GM23338 (cell line): ENCODE data around the gene FAM78B. TPM values are rescaled to one million over a fixed set of nuclear protein-coding genes. Genes with fewer than 3 reads are reported as not detected.

Experiments used
- ATAC-seq: fragments of 200-7000 bp; cut with Tn5 transposase; 3 replicates; pipeline ENCODE4 v1.9.1; 2020
- DNase-seq: peaks from one replicate; pipeline ENCODE4 v3.0.0-alpha.2; 2015; ENCODE audit warnings: low spot score
- H2AFZ ChIP-seq: fragments of 200-600 bp; sonication (generic); 2 replicates; pipeline ENCODE4 v1.8.0; 2016; ENCODE audit warnings: antibody characterized with exemption, mild to moderate bottlenecking, moderate library complexity
- H3F3A ChIP-seq: fragments of 200-600 bp; sonication (generic); replicated peaks from 2 replicates; pipeline ENCODE4 v1.8.0; 2017; ENCODE audit warnings: antibody characterized with exemption, mixed run types, low read depth
- H3K27ac ChIP-seq: fragments of 200-600 bp; sonication (generic); 2 replicates; pipeline ENCODE4 v1.6.1; 2016; ENCODE audit warnings: low read depth
- H3K27me3 ChIP-seq: fragments of 200-600 bp; sonication (generic); 2 replicates; pipeline ENCODE4 v1.8.0; 2016; ENCODE audit warnings: mild to moderate bottlenecking, mixed run types, moderate library complexity; ENCODE audit not compliant: insufficient read depth
- H3K36me3 ChIP-seq: fragments of 200-600 bp; sonication (generic); 2 replicates; pipeline ENCODE4 v1.8.0; 2016; ENCODE audit warnings: mild to moderate bottlenecking; ENCODE audit not compliant: insufficient read depth
- H3K4me1 ChIP-seq: fragments of 200-600 bp; sonication (generic); 2 replicates; pipeline ENCODE4 v1.8.0; 2016; ENCODE audit warnings: mild to moderate bottlenecking, moderate library complexity; ENCODE audit not compliant: insufficient read depth
- H3K4me2 ChIP-seq: fragments of 200-600 bp; sonication (generic); 2 replicates; pipeline ENCODE4 v1.7.1; 2017; ENCODE audit warnings: mixed run types
- H3K4me3 ChIP-seq: fragments of 200-600 bp; sonication (generic); 2 replicates; pipeline ENCODE4 v1.6.1; 2016; ENCODE audit warnings: mixed run types
- H3K79me2 ChIP-seq: fragments of 200-600 bp; sonication (generic); replicated peaks from 2 replicates; pipeline ENCODE4 v1.8.0; 2017; ENCODE audit warnings: mild to moderate bottlenecking; ENCODE audit not compliant: insufficient read depth
- H3K9me2 ChIP-seq: fragments of 200-600 bp; sonication (generic); 2 replicates; pipeline ENCODE4 v1.8.0; 2017; ENCODE audit not compliant: insufficient read depth
- H4K20me1 ChIP-seq: fragments of 200-600 bp; sonication (generic); replicated peaks from 2 replicates; pipeline ENCODE4 v1.8.0; 2017; ENCODE audit warnings: mild to moderate bottlenecking; ENCODE audit not compliant: insufficient read depth
- H3K27ac Mint-ChIP-seq: 2 replicates; pipeline ENCODE4 v1.8.0; 2020; ENCODE audit warnings: inconsistent platforms, mild to moderate bottlenecking, moderate library complexity, mixed read lengths
- H3K27me3 Mint-ChIP-seq: 3 replicates; pipeline ENCODE4 v1.8.0; 2022; ENCODE audit warnings: low read depth, mild to moderate bottlenecking, moderate library complexity, mixed read lengths, inconsistent platforms; ENCODE audit not compliant: insufficient read depth, poor library complexity
- H3K36me3 Mint-ChIP-seq: 3 replicates; pipeline ENCODE4 v1.8.0; 2021; ENCODE audit warnings: low read depth, mild to moderate bottlenecking, inconsistent platforms, moderate library complexity, mixed read lengths
- H3K4me1 Mint-ChIP-seq: 3 replicates; pipeline ENCODE4 v1.8.0; 2020; ENCODE audit warnings: mild to moderate bottlenecking, inconsistent platforms, mixed read lengths
- H3K4me3 Mint-ChIP-seq: 3 replicates; pipeline ENCODE4 v1.8.0; 2021; ENCODE audit warnings: moderate library complexity, mild to moderate bottlenecking, inconsistent platforms, mixed read lengths
- H3K9me3 Mint-ChIP-seq: 3 replicates; pipeline ENCODE4 v1.8.0; 2020; ENCODE audit warnings: moderate library complexity, mild to moderate bottlenecking, inconsistent platforms, mixed read lengths
- EZH2 ChIP-seq: fragments of 200-600 bp; sonication (generic); IDR thresholded peaks from one replicate; pipeline ENCODE4 v1.8.0; 2017; ENCODE audit warnings: antibody characterized with exemption, mild to moderate bottlenecking, low read depth; ENCODE audit not compliant: unreplicated experiment
- JUNB ChIP-seq: IDR thresholded peaks from one replicate; pipeline ENCODE4 v1.6.1; 2016; ENCODE audit warnings: antibody characterized with exemption; ENCODE audit not compliant: unreplicated experiment
- NANOG ChIP-seq: IDR thresholded peaks from 2 replicates; pipeline ENCODE4 v1.6.1; 2016; ENCODE audit warnings: antibody characterized with exemption, borderline replicate concordance
- ZNF114 ChIP-seq: fragments of 250-450 bp; sonication (Bioruptor Pico); IDR thresholded peaks from 2 replicates; pipeline ENCODE4 v1.5.0; 2020; ENCODE audit warnings: mild to moderate bottlenecking, moderate library complexity
- polyA plus RNA-seq: library from polyadenylated mRNA; unstranded; fragments of >200 nt; fragmentation: Nextera tagmentation; extraction: Ambion mirVana; gene quantifications from 2 replicates; pipeline ENCODE4 v1.2.1, GENCODE V29; 2016
- total RNA-seq: library from RNA; depleted of rRNA; stranded (reverse); fragments of >200 nt; shearing (Covaris generic); gene quantifications from 2 replicates; pipeline ENCODE4 v1.2.3, GENCODE V29; 2014
- TF ChIP-seq, protein P1 (sequence below): IDR thresholded peaks from one replicate; pipeline ENCODE4 v1.6.1; 2018; ENCODE audit warnings: antibody characterized with exemption; ENCODE audit not compliant: unreplicated experiment
- TF ChIP-seq, protein P2 (sequence below): IDR thresholded peaks from 2 replicates; pipeline ENCODE4 v1.6.1; 2016; ENCODE audit warnings: antibody characterized with exemption

Gene FAM78B
- total and polyA plus RNA-seq, 2 experiments from 2014 or later: 1.6 to 4.6 TPM

DNA sequence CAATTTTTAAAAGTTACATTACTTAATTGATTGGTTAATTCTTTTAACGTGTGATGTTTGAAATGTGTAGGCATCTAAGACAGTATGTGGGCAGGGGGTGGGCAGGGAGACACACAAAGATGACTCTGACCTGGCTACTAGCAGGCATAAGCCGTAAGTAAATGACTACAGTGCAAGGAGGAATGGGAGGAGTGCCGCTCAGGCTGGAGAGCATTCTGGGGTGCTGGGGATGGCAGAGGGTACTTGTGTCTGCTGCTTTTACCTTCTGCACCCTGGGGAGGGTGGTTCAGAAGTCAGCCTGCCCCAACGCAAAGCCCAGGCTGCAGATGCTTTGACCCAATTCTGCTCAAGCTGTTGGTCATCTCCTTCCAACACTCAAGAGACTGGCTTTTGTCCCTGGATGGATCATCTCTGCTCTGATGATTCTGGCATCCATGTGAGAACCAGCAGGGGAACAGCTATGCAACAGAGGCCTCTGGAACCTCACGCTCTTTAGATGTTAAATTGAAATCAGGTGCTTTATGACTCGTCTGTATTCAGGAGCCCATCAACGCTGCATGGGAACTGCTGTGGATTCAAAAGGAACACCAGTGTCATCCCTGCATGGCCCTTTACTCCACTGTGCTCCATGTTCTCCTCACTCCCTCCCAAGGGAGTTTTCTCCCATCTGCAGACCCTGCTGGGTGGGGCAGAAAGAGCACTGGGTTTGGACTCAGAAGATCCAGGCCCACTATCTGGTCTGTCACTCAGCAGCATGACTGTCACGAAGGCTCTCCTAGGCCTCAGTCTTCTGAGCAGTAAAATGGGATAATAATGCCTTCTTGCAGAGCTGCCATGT, 78.8 kb downstream of the FAM78B start:
- no peaks in the 10 kb centered on the region for H3K79me2 ChIP-seq
- H3K27me3 ChIP-seq: no peaks in the 10 kb centered on the region
- H4K20me1 ChIP-seq: no peaks in the 10 kb centered on the region
- no peak overlapping the region for H3K4me3 Mint-ChIP-seq
- H3K4me3 ChIP-seq: no peak overlapping the region
- H3K4me2 ChIP-seq: no peak overlapping the region
- H3K4me1 Mint-ChIP-seq: peaks cover 19% of the 10 kb centered on the region
- no peak for DNase-seq
- peaks cover 3% of the 10 kb centered on the region; the same call in 1 of the 2 replicates for H3K9me2 ChIP-seq
- H3K27ac ChIP-seq: no peak overlapping the region
- no peak for ATAC-seq
- H2AFZ ChIP-seq: no peak overlapping the region
- no peaks in the 10 kb centered on the region for H3F3A ChIP-seq
- H3K4me1 ChIP-seq: no peaks in the 10 kb centered on the region; the same call in 1 of the 2 replicates
- no peaks in the 10 kb centered on the region for H3K36me3 ChIP-seq
- H3K27me3 Mint-ChIP-seq: peaks cover 11% of the 10 kb centered on the region
- no peaks in the 10 kb centered on the region for H3K36me3 Mint-ChIP-seq
- TF ChIP-seq, protein P1, sequence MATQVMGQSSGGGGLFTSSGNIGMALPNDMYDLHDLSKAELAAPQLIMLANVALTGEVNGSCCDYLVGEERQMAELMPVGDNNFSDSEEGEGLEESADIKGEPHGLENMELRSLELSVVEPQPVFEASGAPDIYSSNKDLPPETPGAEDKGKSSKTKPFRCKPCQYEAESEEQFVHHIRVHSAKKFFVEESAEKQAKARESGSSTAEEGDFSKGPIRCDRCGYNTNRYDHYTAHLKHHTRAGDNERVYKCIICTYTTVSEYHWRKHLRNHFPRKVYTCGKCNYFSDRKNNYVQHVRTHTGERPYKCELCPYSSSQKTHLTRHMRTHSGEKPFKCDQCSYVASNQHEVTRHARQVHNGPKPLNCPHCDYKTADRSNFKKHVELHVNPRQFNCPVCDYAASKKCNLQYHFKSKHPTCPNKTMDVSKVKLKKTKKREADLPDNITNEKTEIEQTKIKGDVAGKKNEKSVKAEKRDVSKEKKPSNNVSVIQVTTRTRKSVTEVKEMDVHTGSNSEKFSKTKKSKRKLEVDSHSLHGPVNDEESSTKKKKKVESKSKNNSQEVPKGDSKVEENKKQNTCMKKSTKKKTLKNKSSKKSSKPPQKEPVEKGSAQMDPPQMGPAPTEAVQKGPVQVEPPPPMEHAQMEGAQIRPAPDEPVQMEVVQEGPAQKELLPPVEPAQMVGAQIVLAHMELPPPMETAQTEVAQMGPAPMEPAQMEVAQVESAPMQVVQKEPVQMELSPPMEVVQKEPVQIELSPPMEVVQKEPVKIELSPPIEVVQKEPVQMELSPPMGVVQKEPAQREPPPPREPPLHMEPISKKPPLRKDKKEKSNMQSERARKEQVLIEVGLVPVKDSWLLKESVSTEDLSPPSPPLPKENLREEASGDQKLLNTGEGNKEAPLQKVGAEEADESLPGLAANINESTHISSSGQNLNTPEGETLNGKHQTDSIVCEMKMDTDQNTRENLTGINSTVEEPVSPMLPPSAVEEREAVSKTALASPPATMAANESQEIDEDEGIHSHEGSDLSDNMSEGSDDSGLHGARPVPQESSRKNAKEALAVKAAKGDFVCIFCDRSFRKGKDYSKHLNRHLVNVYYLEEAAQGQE: no peak
- TF ChIP-seq, protein P2, sequence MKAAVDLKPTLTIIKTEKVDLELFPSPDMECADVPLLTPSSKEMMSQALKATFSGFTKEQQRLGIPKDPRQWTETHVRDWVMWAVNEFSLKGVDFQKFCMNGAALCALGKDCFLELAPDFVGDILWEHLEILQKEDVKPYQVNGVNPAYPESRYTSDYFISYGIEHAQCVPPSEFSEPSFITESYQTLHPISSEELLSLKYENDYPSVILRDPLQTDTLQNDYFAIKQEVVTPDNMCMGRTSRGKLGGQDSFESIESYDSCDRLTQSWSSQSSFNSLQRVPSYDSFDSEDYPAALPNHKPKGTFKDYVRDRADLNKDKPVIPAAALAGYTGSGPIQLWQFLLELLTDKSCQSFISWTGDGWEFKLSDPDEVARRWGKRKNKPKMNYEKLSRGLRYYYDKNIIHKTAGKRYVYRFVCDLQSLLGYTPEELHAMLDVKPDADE: no peak
- TF ChIP-seq JUNB (no peak), ZNF114 (no peak)
- H3K27ac Mint-ChIP-seq: no peak overlapping the region
- no peaks in the 10 kb centered on the region for H3K9me3 Mint-ChIP-seq

DNA sequence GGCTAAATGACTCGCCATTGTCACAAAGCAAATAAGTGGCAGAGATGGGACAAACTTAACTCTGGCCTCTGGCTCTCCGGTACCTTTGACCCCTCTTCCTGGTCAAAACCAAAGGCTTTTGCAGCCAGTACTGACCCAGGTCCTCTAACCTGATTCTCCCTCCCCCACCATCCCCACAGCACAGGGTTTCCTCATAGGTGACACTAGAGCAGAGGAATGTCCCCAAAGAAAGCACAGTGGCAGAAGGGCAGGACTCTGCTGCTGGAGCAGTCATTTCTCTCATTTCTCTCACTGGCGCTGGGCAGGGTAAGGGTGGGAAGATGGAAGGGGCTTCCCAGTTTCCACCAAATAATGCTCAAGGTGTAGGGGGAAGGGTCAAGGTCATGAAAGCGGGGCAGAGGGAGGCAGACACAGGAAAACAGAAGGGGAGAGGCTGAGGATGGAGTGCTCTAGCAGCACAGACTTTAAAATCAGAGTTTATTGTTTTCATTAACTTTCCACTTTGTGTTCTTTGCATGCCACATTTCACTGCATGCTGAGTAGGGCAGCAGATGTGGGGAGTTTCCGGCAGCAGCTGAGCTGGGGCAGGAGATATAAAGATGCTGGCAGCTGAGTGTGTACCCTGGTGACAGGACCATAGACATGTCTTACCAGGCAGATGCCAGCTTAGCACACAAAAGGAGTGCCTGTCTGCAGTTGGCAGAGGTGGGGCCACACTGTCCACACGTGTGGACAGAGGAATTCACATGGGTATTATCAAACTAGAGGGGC, 80.5 kb downstream of the FAM78B start:
- DNase-seq (no peak), ATAC-seq (no peak)
- Histone ChIP-seq H3K27ac (no peak overlapping the region), H3K27me3 (no peaks in the 10 kb centered on the region), H3K4me1 (no peaks in the 10 kb centered on the region; the same call in 1 of the 2 replicates), H3K79me2 (no peaks in the 10 kb centered on the region), H3K9me2 (peaks cover under 1% of the 10 kb centered on the region; the same call in 1 of the 2 replicates), H3K4me3 (no peak overlapping the region), H3F3A (no peaks in the 10 kb centered on the region), H3K4me2 (no peak overlapping the region), H4K20me1 (no peaks in the 10 kb centered on the region), H3K36me3 (no peaks in the 10 kb centered on the region), H2AFZ (no peak overlapping the region)
- H3K27me3 Mint-ChIP-seq: peaks cover 14% of the 10 kb centered on the region
- H3K27ac Mint-ChIP-seq: no peak overlapping the region
- H3K36me3 Mint-ChIP-seq: no peaks in the 10 kb centered on the region
- H3K4me3 Mint-ChIP-seq: no peak overlapping the region
- H3K9me3 Mint-ChIP-seq: no peaks in the 10 kb centered on the region
- peaks cover 19% of the 10 kb centered on the region for H3K4me1 Mint-ChIP-seq
- TF ChIP-seq NANOG: no peak
- TF ChIP-seq EZH2: no peak
- TF ChIP-seq, protein P2: no peak
- TF ChIP-seq ZNF114: no peak
